NCI-H187 treated with DMSO at 0.1 percent for 48 hours (cell line): ENCODE measurements around the gene GSTM2.
"Not testable (repeated sequence)": the region's sequence is repeated elsewhere in the genome, so short reads cannot be mapped to it uniquely, and the experiment has no call there.

Experiments
- DNase-seq: peaks from one replicate; lab custom pipeline; 2025; lab: John Stamatoyannopoulos, UW

Gene GSTM2

GRCh38 chr1:109678637-109679036 lies 10.8 kb downstream of the GSTM2 start:
- DNase-seq: not testable (repeated sequence)

- not testable (repeated sequence) for DNase-seq
These were observed 16.9 kb downstream of the GSTM2 start for GRCh38 chr1:109684777-109685176.

GRCh38 chr1:109685399-109685798 lies 17.5 kb downstream of the GSTM2 start:
- DNase-seq: not testable (repeated sequence)

- DNase-seq: not testable (repeated sequence)
These were observed 18.0 kb downstream of the GSTM2 start for GRCh38 chr1:109685890-109686289.

GRCh38 chr1:109687109-109687508 lies 19.3 kb downstream of the GSTM2 start:
- not testable (repeated sequence) for DNase-seq

GRCh38 chr1:109687641-109688499 lies 20.0 kb downstream of the GSTM2 start, which contains the start of gene GSTM1:
GSTM1 (plus strand) TSS chr1:109687817; CDS start chr1:109687874, 57 bp downstream.
- DNase-seq: no peak

- no peak for DNase-seq
These were observed 22.1 kb downstream of the GSTM2 start for GRCh38 chr1:109689844-109690405.

GRCh38 chr1:109691759-109692158 lies 23.9 kb downstream of the GSTM2 start:
- no peak for DNase-seq

- DNase-seq: not testable (repeated sequence)
These were observed 26.5 kb downstream of the GSTM2 start for GRCh38 chr1:109694400-109694799.

- not testable (repeated sequence) for DNase-seq
These were observed 27.3 kb downstream of the GSTM2 start for GRCh38 chr1:109695138-109695537.

GRCh38 chr1:109697066-109697465 lies 29.2 kb downstream of the GSTM2 start:
- no peak for DNase-seq

GRCh38 chr1:109697861-109698260 lies 30.0 kb downstream of the GSTM2 start:
- not testable (repeated sequence) for DNase-seq

GRCh38 chr1:109702940-109703339 lies 35.1 kb downstream of the GSTM2 start:
- not testable (repeated sequence) for DNase-seq

GRCh38 chr1:109704173-109704572 lies 36.3 kb downstream of the GSTM2 start:
- DNase-seq: no peak

GRCh38 chr1:109705411-109705810 lies 37.6 kb downstream of the GSTM2 start:
- DNase-seq: no peak

GRCh38 chr1:109708949-109709348 lies 41.1 kb downstream of the GSTM2 start:
- not testable (repeated sequence) for DNase-seq

- DNase-seq: not testable (repeated sequence)
These were observed 42.0 kb downstream of the GSTM2 start for GRCh38 chr1:109709822-109710221.

GRCh38 chr1:109711593-109712320 lies 43.9 kb downstream of the GSTM2 start, which contains the start of gene GSTM5:
GSTM5 (plus strand) TSS chr1:109712251; CDS start chr1:109712313, 62 bp downstream.
- DNase-seq: not testable (repeated sequence)

GRCh38 chr1:109712321-109712864 lies 44.5 kb downstream of the GSTM2 start:
- no peak for DNase-seq

GRCh38 chr1:109713636-109714035 lies 45.8 kb downstream of the GSTM2 start:
- DNase-seq: no peak

GRCh38 chr1:109714661-109715372 lies 47.0 kb downstream of the GSTM2 start:
- no peak for DNase-seq
